Measurements from ENCODE around the gene ASAP3.
A peak's percentile ranks its signal among the peaks of the same experiment; 100 is the strongest.
"Not testable (repeated sequence)": the region's sequence is repeated elsewhere in the genome, so short reads cannot be mapped to it uniquely, and the experiment has no call there.

Gene ASAP3

GRCh38 chr1:23496490-23497181 lies 12.7 kb upstream of the ASAP3 start:
- TF ChIP-seq CTCF (IDR thresholded peaks at IDR 0.05; ENCODE audit: low read depth, low read length) = no peak
- H3K4me3 ChIP-seq (ENCODE audit: low read depth, low read length) = no peak overlapping the region

GRCh38 chr1:23494836-23495235 lies 10.9 kb upstream of the ASAP3 start:
- not testable (repeated sequence) for H3K4me3 ChIP-seq (ENCODE audit: low read depth, low read length)

GRCh38 chr1:23492776-23493175 lies 8.8 kb upstream of the ASAP3 start:
- not testable (repeated sequence) for H3K4me3 ChIP-seq (ENCODE audit: low read depth, low read length)

GRCh38 chr1:23492132-23492720 lies 8.2 kb upstream of the ASAP3 start:
- H3K4me3 ChIP-seq (ENCODE audit: low read depth, low read length) = no peak overlapping the region
- TF ChIP-seq CTCF (IDR thresholded peaks at IDR 0.05; ENCODE audit: low read depth, low read length) = no peak

- H3K4me3 ChIP-seq (ENCODE audit: low read depth, low read length) = no peak overlapping the region
- TF ChIP-seq CTCF (IDR thresholded peaks at IDR 0.05; ENCODE audit: low read depth, low read length) = no peak
Measured at GRCh38 chr1:23489842-23490241, 5.9 kb upstream of the ASAP3 start.

- TF ChIP-seq CTCF (IDR thresholded peaks at IDR 0.05; ENCODE audit: low read depth, low read length) = no peak
- H3K4me3 ChIP-seq (ENCODE audit: low read depth, low read length) = peak overlapping the region; percentile 59
Measured at GRCh38 chr1:23485002-23485332, 988 bp upstream of the ASAP3 start.

- peak overlapping the region; percentile 81 for H3K4me3 ChIP-seq (ENCODE audit: low read depth, low read length)
- TF ChIP-seq CTCF (IDR thresholded peaks at IDR 0.05; ENCODE audit: low read depth, low read length) = no peak
Measured at GRCh38 chr1:23484253-23485001, 448 bp upstream of the ASAP3 start.

- TF ChIP-seq CTCF (IDR thresholded peaks at IDR 0.05; ENCODE audit: low read depth, low read length) = no peak
- H3K4me3 ChIP-seq (ENCODE audit: low read depth, low read length) = no peak overlapping the region
Measured at GRCh38 chr1:23481904-23482303, 2.1 kb downstream of the ASAP3 start.
